NT2/D1 (cell line): ENCODE results near the gene VAPA.

Experiments used
- YY1 ChIP-seq: IDR thresholded peaks from 2 replicates; pipeline ENCODE4 v1.6.1; 2011; ENCODE audit not compliant: insufficient read length, insufficient read depth
- ZNF274 ChIP-seq: IDR thresholded peaks from 2 replicates; pipeline ENCODE4 v1.6.1; 2011; ENCODE audit warnings: mild to moderate bottlenecking, low read depth, low read length

DNA sequence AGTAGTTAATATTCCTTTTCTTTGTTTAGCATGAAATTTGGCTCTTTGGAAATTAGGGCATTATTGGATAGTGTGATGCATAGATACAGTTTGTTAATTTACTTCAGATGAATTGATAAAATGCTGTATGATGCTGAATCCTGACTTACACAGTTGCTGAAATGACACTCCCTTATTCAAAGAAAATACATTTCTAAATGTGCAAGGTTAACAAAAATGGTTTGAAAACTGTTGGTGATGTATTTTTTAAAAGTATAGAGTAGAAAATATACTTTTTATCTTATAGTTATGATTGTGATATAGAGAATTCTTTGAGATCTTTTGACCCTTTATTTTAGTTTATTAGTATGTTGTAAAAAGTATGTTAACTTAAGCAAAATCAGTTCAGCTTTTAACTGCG, 27.8 kb downstream of the VAPA start:
- no peak for TF ChIP-seq ZNF274
- TF ChIP-seq YY1: no peak
